Smooth muscle cell (in vitro differentiated cells): Measurements from ENCODE around the gene MFSD6. TPM values are rescaled to one million over a fixed set of nuclear protein-coding genes. Genes with fewer than 3 reads are reported as not detected.

ENCODE experiments used
- DNase-seq: peaks from one replicate; lab custom pipeline; 2025; ENCODE audit not compliant: unreplicated experiment; lab: John Stamatoyannopoulos, UW
- H2AFZ ChIP-seq: fragments of 200-600 bp; sonication (generic); 2 replicates; pipeline ENCODE4 v1.6.0; 2016; ENCODE audit warnings: antibody characterized with exemption, low read depth, mild to moderate bottlenecking
- H3F3A ChIP-seq: fragments of 200-600 bp; sonication (generic); 2 replicates; pipeline ENCODE4 v1.6.0; 2017; ENCODE audit warnings: antibody characterized with exemption, low read depth
- H3K27ac ChIP-seq: fragments of 200-600 bp; sonication (generic); 2 replicates; pipeline ENCODE4 v1.5.1; 2016; ENCODE audit warnings: low read depth, mild to moderate bottlenecking
- H3K27me3 ChIP-seq: fragments of 200-600 bp; sonication (generic); 2 replicates; pipeline ENCODE4 v1.6.1; 2016; ENCODE audit warnings: low read depth, mild to moderate bottlenecking
- H3K36me3 ChIP-seq: fragments of 200-600 bp; sonication (generic); 2 replicates; pipeline ENCODE4 v1.5.1; 2016; ENCODE audit warnings: low read depth
- H3K4me1 ChIP-seq: fragments of 200-600 bp; sonication (generic); 2 replicates; pipeline ENCODE4 v1.5.1; 2016; ENCODE audit warnings: low read depth
- H3K4me2 ChIP-seq: fragments of 200-600 bp; sonication (generic); 2 replicates; pipeline ENCODE4 v1.6.0; 2016; ENCODE audit warnings: mild to moderate bottlenecking
- H3K4me3 ChIP-seq: fragments of 200-600 bp; sonication (generic); 2 replicates; pipeline ENCODE4 v1.5.1; 2016; ENCODE audit warnings: mild to moderate bottlenecking
- H3K79me2 ChIP-seq: fragments of 200-600 bp; sonication (generic); 2 replicates; pipeline ENCODE4 v1.6.0; 2016; ENCODE audit warnings: low read depth, mild to moderate bottlenecking
- H3K9ac ChIP-seq: fragments of 200-600 bp; sonication (generic); 2 replicates; pipeline ENCODE4 v1.6.0; 2016; ENCODE audit warnings: low read depth
- H3K9me3 ChIP-seq: fragments of 200-600 bp; sonication (generic); replicated peaks from 2 replicates; pipeline ENCODE4 v1.5.1; 2016; ENCODE audit warnings: low read depth
- H4K20me1 ChIP-seq: fragments of 200-600 bp; sonication (generic); 2 replicates; pipeline ENCODE4 v1.6.0; 2016; ENCODE audit warnings: low read depth
- WGBS: methylation state at CpG from one replicate; pipeline ENCODE4 v1.1.7; 2016; ENCODE audit warnings: low lambda C conversion rate; 5-methylcytosine and 5-hydroxymethylcytosine counted together
- polyA plus RNA-seq: library from polyadenylated mRNA; unstranded; fragments of >200 nt; fragmentation: Nextera tagmentation; extraction: Ambion mirVana; gene quantifications from 2 replicates; pipeline ENCODE4 v1.2.1, GENCODE V29; 2016
- total RNA-seq: library from RNA; depleted of rRNA; stranded (reverse); fragments of >200 nt; gene quantifications from 2 replicates; pipeline ENCODE4 v1.2.3, GENCODE V29; 2014
- TF ChIP-seq, protein P1 (sequence below): fragments of 200-600 bp; sonication (generic); IDR thresholded peaks from 2 replicates; pipeline ENCODE4 v1.5.1; 2017; ENCODE audit warnings: borderline replicate concordance, mild to moderate bottlenecking, antibody characterized with exemption; ENCODE audit not compliant: insufficient read depth, poor library complexity, severe bottlenecking

The MFSD6 gene
- total and polyA plus RNA-seq, 2 experiments from 2014 or later: 1.2 to 3.6 TPM

DNA sequence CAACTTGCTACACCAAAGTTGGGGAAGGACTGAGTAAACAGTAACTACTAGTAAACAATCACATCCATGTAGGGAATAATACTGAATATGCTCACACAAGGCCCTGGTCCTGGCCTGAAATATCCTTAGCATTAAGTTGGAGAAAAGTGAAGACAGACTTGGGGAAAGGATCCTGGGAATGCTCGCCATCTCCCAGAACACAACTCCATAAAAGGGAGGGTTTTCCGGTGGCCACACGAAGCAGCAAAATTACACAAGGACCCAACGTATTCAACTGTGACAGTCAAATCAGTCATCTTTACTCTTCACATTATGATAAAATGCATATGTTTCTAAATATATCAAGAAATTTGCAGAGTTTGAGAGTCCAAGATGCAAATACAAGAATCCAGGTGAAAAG lies 119.1 kb downstream of the MFSD6 start:
- H3K27ac ChIP-seq: no peak overlapping the region
- no peaks in the 10 kb centered on the region for H3K79me2 ChIP-seq
- H3K4me2 ChIP-seq: no peak overlapping the region
- TF ChIP-seq, protein P1, sequence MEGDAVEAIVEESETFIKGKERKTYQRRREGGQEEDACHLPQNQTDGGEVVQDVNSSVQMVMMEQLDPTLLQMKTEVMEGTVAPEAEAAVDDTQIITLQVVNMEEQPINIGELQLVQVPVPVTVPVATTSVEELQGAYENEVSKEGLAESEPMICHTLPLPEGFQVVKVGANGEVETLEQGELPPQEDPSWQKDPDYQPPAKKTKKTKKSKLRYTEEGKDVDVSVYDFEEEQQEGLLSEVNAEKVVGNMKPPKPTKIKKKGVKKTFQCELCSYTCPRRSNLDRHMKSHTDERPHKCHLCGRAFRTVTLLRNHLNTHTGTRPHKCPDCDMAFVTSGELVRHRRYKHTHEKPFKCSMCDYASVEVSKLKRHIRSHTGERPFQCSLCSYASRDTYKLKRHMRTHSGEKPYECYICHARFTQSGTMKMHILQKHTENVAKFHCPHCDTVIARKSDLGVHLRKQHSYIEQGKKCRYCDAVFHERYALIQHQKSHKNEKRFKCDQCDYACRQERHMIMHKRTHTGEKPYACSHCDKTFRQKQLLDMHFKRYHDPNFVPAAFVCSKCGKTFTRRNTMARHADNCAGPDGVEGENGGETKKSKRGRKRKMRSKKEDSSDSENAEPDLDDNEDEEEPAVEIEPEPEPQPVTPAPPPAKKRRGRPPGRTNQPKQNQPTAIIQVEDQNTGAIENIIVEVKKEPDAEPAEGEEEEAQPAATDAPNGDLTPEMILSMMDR: no peak
- no peaks in the 10 kb centered on the region for H3F3A ChIP-seq
- H4K20me1 ChIP-seq: no peaks in the 10 kb centered on the region
- DNase-seq: no peak
- peaks cover 6% of the 10 kb centered on the region for H3K4me1 ChIP-seq
- H3K36me3 ChIP-seq: no peaks in the 10 kb centered on the region
- no peak overlapping the region for H3K4me3 ChIP-seq
- 91% methylated on average over 4 of the region's 4 CpGs for WGBS
- no peaks in the 10 kb centered on the region for H3K9me3 ChIP-seq
- no peaks in the 10 kb centered on the region for H3K27me3 ChIP-seq
- H2AFZ ChIP-seq: no peak overlapping the region
- H3K9ac ChIP-seq: no peak overlapping the region

DNA sequence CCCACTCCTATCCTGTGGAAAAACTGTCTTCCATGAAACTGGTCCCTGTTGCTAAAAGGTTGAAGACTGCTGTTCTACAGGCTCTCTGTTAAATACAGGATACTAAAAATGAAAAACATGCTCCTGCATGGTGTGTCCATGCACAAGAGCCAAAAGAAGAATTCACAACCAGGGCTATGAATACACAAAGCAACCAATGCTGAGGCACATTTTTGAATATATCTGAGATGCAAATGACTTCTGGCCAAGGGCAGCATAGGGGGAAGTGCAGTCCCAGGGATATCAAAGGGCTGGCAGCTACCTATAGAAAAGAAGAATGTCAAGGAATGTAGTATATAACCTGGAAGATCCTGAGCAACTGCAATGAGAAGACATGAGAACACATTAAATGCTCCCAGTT lies 119.8 kb downstream of the MFSD6 start:
- Histone ChIP-seq H3K9ac (no peak overlapping the region), H3K27me3 (no peaks in the 10 kb centered on the region), H2AFZ (no peak overlapping the region), H4K20me1 (no peaks in the 10 kb centered on the region), H3F3A (no peaks in the 10 kb centered on the region), H3K4me3 (no peak overlapping the region), H3K9me3 (no peaks in the 10 kb centered on the region), H3K4me1 (peaks cover 6% of the 10 kb centered on the region), H3K4me2 (no peak overlapping the region), H3K79me2 (no peaks in the 10 kb centered on the region), H3K36me3 (no peaks in the 10 kb centered on the region), H3K27ac (no peak overlapping the region)
- DNase-seq: no peak
- TF ChIP-seq, protein P1: no peak

DNA sequence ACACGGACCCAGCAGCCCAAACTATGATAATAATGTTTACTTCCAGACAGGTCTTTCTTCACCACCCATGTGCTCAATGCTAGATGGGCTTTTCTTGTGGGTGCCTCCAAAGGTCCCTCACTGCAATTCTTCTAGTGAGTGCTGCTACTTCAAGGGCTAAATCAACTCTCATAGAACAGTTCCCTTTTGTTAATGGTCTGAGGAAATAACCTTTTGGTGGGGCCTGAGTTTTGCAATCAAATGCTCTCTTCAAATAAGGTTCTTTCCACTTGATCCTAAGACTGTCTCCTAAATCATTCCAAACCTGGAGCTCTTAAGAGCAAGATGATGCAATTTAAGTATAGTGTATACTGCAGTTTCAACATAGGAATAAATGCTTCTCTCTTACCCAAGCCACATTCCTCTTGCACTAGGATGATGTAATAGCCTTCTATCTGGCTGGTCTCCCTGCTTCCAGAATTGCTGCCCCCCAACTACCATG lies 120.4 kb downstream of the MFSD6 start:
- no peak overlapping the region for H3K4me3 ChIP-seq
- H4K20me1 ChIP-seq: no peaks in the 10 kb centered on the region
- H3K9me3 ChIP-seq: no peaks in the 10 kb centered on the region
- H3K27me3 ChIP-seq: no peaks in the 10 kb centered on the region
- no peaks in the 10 kb centered on the region for H3F3A ChIP-seq
- H2AFZ ChIP-seq: no peak overlapping the region
- H3K36me3 ChIP-seq: no peaks in the 10 kb centered on the region
- H3K4me2 ChIP-seq: no peak overlapping the region
- H3K4me1 ChIP-seq: peaks cover 6% of the 10 kb centered on the region
- H3K9ac ChIP-seq: no peak overlapping the region
- 64% methylated on average over 1 of the region's 1 CpG for WGBS
- DNase-seq: no peak
- H3K79me2 ChIP-seq: no peaks in the 10 kb centered on the region
- TF ChIP-seq, protein P1: no peak
- H3K27ac ChIP-seq: no peak overlapping the region

DNA sequence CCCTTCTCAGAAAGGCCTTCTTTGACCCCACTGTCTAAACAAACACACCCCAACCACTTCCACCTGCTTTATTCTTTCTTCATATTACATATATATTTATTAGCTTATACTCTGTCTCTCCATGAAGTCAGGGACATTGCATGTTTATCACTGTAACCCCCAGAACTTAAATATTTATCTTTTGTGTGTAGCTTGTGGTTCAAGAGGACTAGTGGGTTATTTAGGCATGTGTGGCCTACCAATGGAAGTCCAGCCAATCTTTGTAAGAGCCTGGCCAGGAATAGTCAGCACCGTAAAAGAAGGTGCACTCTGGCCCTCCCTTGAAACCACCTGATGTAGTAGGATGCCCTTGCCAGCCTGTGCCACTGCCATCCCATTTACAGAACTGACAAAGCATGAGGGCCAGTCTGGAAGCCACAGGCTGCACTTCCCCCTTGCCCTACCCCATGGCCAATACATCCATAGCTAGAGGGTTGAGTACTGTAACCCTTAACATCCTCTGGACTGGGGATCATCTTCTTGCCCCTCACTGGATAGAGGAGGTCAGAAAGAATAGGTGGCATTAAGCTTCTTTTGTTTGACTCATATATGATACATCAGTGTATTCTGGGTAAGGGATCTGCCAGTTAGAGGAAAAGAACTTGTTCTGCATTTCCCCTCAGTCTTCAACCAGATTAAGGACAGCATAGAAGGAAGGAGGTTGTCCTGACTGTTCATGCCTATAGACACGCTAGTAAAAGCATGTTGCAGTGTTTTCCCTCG lies 121.5 kb downstream of the MFSD6 start:
- Histone ChIP-seq H3K4me2 (peak overlapping the region; percentile 28), H3K9ac (no peak overlapping the region), H3K27ac (no peak overlapping the region), H3K36me3 (no peaks in the 10 kb centered on the region), H3K4me3 (no peak overlapping the region), H3F3A (no peaks in the 10 kb centered on the region), H3K27me3 (no peaks in the 10 kb centered on the region), H3K4me1 (peaks cover 10% of the 10 kb centered on the region), H3K9me3 (no peaks in the 10 kb centered on the region), H2AFZ (no peak overlapping the region), H3K79me2 (no peaks in the 10 kb centered on the region), H4K20me1 (no peaks in the 10 kb centered on the region)
- TF ChIP-seq, protein P1: no peak
- DNase-seq: no peak
- 44% methylated on average over 3 of the region's 3 CpGs for WGBS
